ENCODE measurements around the gene ETFRF1.

Gene ETFRF1

GRCh38 chr12:25245491-25245890 is 50.5 kb downstream of the ETFRF1 start:
- Histone ChIP-seq H3K27me3 (ENCODE audit: insufficient read depth, poor library complexity, severe bottlenecking) (no peaks in the 10 kb centered on the region), H3K4me3 (replicated peaks; ENCODE audit: insufficient read depth, low read length) (no peak overlapping the region), H3K27ac (replicated peaks) (no peak overlapping the region)
- DNase-seq (ENCODE audit: low read depth in 1 of 2, low spot score in 1 of 2), result no peak
- TF ChIP-seq REST (IDR thresholded peaks at IDR 0.05; ENCODE audit: insufficient replicate concordance, low read depth) (no peak), POLR2AphosphoS5 (IDR thresholded peaks at IDR 0.05; ENCODE audit: low read depth) (no peak), GABPA (IDR thresholded peaks at IDR 0.05; ENCODE audit: low read depth) (no peak), CTCF (IDR thresholded peaks at IDR 0.05; ENCODE audit: insufficient read depth, low read length) (no peak), SPI1 (IDR thresholded peaks at IDR 0.05; ENCODE audit: borderline replicate concordance, low read depth) (no peak)

- Histone ChIP-seq H3K27ac (replicated peaks) (no peak overlapping the region), H3K4me3 (replicated peaks; ENCODE audit: insufficient read depth, low read length) (no peak overlapping the region), H3K27me3 (ENCODE audit: insufficient read depth, poor library complexity, severe bottlenecking) (no peaks in the 10 kb centered on the region)
- no peak for DNase-seq (ENCODE audit: low read depth in 1 of 2, low spot score in 1 of 2)
- no peak for TF ChIP-seq CTCF (IDR thresholded peaks at IDR 0.05; ENCODE audit: insufficient read depth, low read length)
- TF ChIP-seq GABPA (IDR thresholded peaks at IDR 0.05; ENCODE audit: low read depth), result no peak
- TF ChIP-seq POLR2AphosphoS5 (IDR thresholded peaks at IDR 0.05; ENCODE audit: low read depth), result no peak
- TF ChIP-seq SPI1 (IDR thresholded peaks at IDR 0.05; ENCODE audit: borderline replicate concordance, low read depth), result no peak
- no peak for TF ChIP-seq REST (IDR thresholded peaks at IDR 0.05; ENCODE audit: insufficient replicate concordance, low read depth)
These were observed 53.1 kb downstream of the ETFRF1 start for GRCh38 chr12:25248137-25248536.

- no peak overlapping the region for H3K27ac ChIP-seq (replicated peaks)
- no peaks in the 10 kb centered on the region for H3K27me3 ChIP-seq (ENCODE audit: insufficient read depth, poor library complexity, severe bottlenecking)
- TF ChIP-seq CTCF (IDR thresholded peaks at IDR 0.05; ENCODE audit: insufficient read depth, low read length) (no peak), GABPA (IDR thresholded peaks at IDR 0.05; ENCODE audit: low read depth) (no peak), REST (IDR thresholded peaks at IDR 0.05; ENCODE audit: insufficient replicate concordance, low read depth) (no peak), SPI1 (IDR thresholded peaks at IDR 0.05; ENCODE audit: borderline replicate concordance, low read depth) (no peak), POLR2AphosphoS5 (IDR thresholded peaks at IDR 0.05; ENCODE audit: low read depth) (no peak)
- no peak overlapping the region for H3K4me3 ChIP-seq (replicated peaks; ENCODE audit: insufficient read depth, low read length)
- DNase-seq (ENCODE audit: low read depth in 1 of 2, low spot score in 1 of 2), result no peak
These were observed 53.7 kb downstream of the ETFRF1 start for GRCh38 chr12:25248732-25249131.

All from HL-60 (cell line).